ENCODE measurements around the gene EIF2B4.

DNA sequence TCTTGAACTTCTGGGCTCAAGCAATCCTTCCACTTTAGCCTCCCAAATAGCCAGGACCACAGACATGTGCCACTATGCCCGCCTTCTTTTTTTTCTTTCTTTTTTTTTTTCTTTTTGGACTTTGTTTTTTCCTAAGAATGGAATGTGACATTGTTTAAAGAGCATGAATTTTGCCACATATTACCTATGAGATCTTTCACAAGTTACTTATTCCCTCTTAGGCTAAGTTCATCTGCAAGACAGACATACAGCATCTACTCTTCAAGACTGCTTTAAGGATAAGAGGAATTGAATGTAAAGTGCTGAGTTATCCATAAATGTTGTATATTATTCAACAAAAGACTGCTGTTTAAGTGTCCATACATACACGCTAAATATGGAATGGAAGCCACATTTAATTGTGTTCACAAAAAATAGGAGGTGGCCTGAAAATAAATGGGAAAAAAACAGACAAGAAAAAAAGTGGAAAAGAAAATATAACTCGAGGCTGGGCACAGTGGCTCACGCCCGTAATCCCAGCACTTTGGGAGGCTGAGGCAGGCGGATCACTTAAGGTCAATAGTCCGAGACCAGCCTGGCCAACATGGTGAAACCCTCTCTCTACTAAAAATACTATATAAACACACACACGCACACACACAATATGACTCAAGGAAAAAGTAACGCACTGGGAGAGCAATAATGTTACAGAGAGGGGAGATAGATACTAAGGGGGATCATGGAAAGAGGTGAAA lies 42.4 kb upstream of the EIF2B4 start:
- TF ChIP-seq FOXA1 (IDR thresholded peaks at IDR 0.05): no peak
- TF ChIP-seq ZNF384 (IDR thresholded peaks at IDR 0.05): no peak
- no peak for TF ChIP-seq ELF4 (IDR thresholded peaks at IDR 0.05)
- TF ChIP-seq SUZ12 (IDR thresholded peaks at IDR 0.05): no peak
- TF ChIP-seq FOXK2 (IDR thresholded peaks at IDR 0.05): no peak
- no peak for TF ChIP-seq HDGF (IDR thresholded peaks at IDR 0.05; ENCODE audit: borderline replicate concordance)
